AG09319 (cell line): ENCODE data around the gene TAF13.
"Not testable (repeated sequence)": the region's sequence is repeated elsewhere in the genome, so short reads cannot be mapped to it uniquely, and the experiment has no call there.

Source experiments
- DNase-seq: peaks from one replicate; pipeline ENCODE4 v3.0.0-alpha.2; 2010; ENCODE audit warnings: low read depth; ENCODE audit errors: extremely low read depth
- CTCF ChIP-seq: IDR thresholded peaks from 2 replicates; pipeline ENCODE4 v1.5.1; 2011; ENCODE audit warnings: low read depth, mild to moderate bottlenecking, inconsistent platforms, low read length, moderate library complexity

The TAF13 gene

GRCh38 chr1:109027841-109028240, 48.0 kb downstream of the TAF13 start:
- DNase-seq = no peak
- no peak; the same call in 1 of the 2 replicates for TF ChIP-seq CTCF

GRCh38 chr1:109025694-109026093, 50.1 kb downstream of the TAF13 start:
- TF ChIP-seq CTCF = no peak
- no peak for DNase-seq

- DNase-seq = no peak
- no peak for TF ChIP-seq CTCF
Observed at GRCh38 chr1:109024646-109025045, 51.2 kb downstream of the TAF13 start.

GRCh38 chr1:109020693-109021257, 55.0 kb downstream of the TAF13 start:
- TF ChIP-seq CTCF = no peak
- no peak for DNase-seq

- not testable (repeated sequence) for DNase-seq
Observed at GRCh38 chr1:109017719-109018118, 58.1 kb downstream of the TAF13 start.

DNA sequence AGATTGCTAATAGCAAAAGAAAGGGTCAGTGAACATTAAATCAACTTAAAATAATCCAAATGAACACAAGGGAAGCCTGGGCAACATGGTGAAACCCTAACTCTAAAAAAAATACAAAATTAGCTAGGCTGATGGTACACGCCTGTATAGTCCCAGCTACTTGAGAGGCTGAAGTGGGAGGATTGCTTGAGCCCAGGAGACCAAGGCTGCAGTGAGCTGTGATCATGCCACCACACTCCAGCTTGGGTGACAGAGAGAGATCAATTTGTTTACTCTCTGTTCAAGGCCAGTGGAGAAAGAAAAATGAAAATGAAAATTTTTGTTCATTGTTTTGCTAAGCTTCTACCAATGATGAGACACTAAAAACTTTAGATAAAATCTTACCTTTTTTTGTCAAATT, 58.7 kb downstream of the TAF13 start:
- DNase-seq = no peak
- TF ChIP-seq CTCF = no peak
